GM23338 (cell line): ENCODE results near the gene MLXIPL.

Experiments used
- EZH2 ChIP-seq: fragments of 200-600 bp; sonication (generic); IDR thresholded peaks from one replicate; pipeline ENCODE4 v1.8.0; 2017; ENCODE audit warnings: antibody characterized with exemption, mild to moderate bottlenecking, low read depth; ENCODE audit not compliant: unreplicated experiment
- EZH2phosphoT487 ChIP-seq: fragments of 200-600 bp; sonication (generic); IDR thresholded peaks from one replicate; pipeline ENCODE4 v1.8.1; 2018; ENCODE audit warnings: antibody characterized with exemption; ENCODE audit not compliant: unreplicated experiment
- JUNB ChIP-seq: IDR thresholded peaks from one replicate; pipeline ENCODE4 v1.6.1; 2016; ENCODE audit warnings: antibody characterized with exemption; ENCODE audit not compliant: unreplicated experiment
- NANOG ChIP-seq: IDR thresholded peaks from 2 replicates; pipeline ENCODE4 v1.6.1; 2016; ENCODE audit warnings: antibody characterized with exemption, borderline replicate concordance
- POLR2AphosphoS5 ChIP-seq: IDR thresholded peaks from 2 replicates; pipeline ENCODE4 v1.6.1; 2016; ENCODE audit warnings: antibody characterized with exemption, low read depth
- TF ChIP-seq, protein P1 (sequence below), 2 experiments: fragments of 200-600 bp in 1 of 2; sonication (generic) in 1 of 2; conservative IDR thresholded peaks; 2 replicates each; pipeline versions ENCODE4 v1.5.1 to v1.6.1; 2016 to 2017; ENCODE audit warnings: antibody characterized with exemption in 2 of 2, low read depth in 2 of 2, mild to moderate bottlenecking in 2 of 2, moderate library complexity in 1 of 2
- TF ChIP-seq, protein P2 (sequence below): fragments of 250-450 bp; sonication (Bioruptor Pico); IDR thresholded peaks from 2 replicates; pipeline ENCODE4 v1.5.0; 2020; ENCODE audit warnings: mild to moderate bottlenecking, moderate library complexity

DNA sequence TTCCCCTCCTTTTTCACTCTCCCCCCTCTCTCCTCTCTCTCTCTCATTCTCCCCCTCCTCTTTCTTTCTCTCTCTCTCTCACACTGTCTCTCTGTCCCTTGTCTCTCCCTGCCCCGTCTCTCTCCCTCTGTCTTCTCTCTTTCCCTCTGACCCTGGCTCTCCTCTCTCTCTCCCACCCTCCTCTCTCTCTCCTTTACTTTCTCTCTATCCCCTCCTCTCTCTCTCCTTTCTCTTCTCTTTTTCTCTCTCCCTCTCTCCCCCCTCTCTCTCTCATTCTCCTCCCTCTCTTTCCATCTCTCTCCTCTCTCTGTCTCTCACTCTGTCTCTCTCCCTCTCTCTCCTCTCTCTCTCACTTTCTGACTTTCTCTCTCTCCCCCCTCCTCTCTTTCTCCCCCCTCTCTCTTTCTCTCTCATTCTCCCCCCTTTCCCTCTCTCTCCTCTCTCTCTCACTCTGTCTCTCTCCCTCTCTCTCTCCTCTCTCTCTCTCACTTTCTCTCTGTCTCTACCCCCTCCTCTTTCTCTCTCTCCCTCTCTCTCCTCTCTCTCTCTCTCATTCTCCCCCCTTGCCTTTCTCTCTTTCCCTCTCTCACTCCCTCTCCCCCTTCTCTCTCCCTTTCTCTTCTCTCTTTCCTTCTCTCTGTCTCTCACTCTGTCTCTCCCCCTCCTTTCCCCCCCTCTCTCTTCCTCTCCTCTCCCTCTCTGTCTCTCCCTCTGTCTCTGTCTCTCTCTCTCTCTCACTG lies 24.4 kb upstream of the MLXIPL start:
- TF ChIP-seq, protein P1, sequence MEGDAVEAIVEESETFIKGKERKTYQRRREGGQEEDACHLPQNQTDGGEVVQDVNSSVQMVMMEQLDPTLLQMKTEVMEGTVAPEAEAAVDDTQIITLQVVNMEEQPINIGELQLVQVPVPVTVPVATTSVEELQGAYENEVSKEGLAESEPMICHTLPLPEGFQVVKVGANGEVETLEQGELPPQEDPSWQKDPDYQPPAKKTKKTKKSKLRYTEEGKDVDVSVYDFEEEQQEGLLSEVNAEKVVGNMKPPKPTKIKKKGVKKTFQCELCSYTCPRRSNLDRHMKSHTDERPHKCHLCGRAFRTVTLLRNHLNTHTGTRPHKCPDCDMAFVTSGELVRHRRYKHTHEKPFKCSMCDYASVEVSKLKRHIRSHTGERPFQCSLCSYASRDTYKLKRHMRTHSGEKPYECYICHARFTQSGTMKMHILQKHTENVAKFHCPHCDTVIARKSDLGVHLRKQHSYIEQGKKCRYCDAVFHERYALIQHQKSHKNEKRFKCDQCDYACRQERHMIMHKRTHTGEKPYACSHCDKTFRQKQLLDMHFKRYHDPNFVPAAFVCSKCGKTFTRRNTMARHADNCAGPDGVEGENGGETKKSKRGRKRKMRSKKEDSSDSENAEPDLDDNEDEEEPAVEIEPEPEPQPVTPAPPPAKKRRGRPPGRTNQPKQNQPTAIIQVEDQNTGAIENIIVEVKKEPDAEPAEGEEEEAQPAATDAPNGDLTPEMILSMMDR (conservative IDR thresholded peaks at IDR 0.05; ENCODE audit: low read depth in 2 of 2), result no peak
- TF ChIP-seq EZH2 (no peak), NANOG (no peak), POLR2AphosphoS5 (no peak), EZH2phosphoT487 (no peak), JUNB (no peak)
- TF ChIP-seq, protein P2, sequence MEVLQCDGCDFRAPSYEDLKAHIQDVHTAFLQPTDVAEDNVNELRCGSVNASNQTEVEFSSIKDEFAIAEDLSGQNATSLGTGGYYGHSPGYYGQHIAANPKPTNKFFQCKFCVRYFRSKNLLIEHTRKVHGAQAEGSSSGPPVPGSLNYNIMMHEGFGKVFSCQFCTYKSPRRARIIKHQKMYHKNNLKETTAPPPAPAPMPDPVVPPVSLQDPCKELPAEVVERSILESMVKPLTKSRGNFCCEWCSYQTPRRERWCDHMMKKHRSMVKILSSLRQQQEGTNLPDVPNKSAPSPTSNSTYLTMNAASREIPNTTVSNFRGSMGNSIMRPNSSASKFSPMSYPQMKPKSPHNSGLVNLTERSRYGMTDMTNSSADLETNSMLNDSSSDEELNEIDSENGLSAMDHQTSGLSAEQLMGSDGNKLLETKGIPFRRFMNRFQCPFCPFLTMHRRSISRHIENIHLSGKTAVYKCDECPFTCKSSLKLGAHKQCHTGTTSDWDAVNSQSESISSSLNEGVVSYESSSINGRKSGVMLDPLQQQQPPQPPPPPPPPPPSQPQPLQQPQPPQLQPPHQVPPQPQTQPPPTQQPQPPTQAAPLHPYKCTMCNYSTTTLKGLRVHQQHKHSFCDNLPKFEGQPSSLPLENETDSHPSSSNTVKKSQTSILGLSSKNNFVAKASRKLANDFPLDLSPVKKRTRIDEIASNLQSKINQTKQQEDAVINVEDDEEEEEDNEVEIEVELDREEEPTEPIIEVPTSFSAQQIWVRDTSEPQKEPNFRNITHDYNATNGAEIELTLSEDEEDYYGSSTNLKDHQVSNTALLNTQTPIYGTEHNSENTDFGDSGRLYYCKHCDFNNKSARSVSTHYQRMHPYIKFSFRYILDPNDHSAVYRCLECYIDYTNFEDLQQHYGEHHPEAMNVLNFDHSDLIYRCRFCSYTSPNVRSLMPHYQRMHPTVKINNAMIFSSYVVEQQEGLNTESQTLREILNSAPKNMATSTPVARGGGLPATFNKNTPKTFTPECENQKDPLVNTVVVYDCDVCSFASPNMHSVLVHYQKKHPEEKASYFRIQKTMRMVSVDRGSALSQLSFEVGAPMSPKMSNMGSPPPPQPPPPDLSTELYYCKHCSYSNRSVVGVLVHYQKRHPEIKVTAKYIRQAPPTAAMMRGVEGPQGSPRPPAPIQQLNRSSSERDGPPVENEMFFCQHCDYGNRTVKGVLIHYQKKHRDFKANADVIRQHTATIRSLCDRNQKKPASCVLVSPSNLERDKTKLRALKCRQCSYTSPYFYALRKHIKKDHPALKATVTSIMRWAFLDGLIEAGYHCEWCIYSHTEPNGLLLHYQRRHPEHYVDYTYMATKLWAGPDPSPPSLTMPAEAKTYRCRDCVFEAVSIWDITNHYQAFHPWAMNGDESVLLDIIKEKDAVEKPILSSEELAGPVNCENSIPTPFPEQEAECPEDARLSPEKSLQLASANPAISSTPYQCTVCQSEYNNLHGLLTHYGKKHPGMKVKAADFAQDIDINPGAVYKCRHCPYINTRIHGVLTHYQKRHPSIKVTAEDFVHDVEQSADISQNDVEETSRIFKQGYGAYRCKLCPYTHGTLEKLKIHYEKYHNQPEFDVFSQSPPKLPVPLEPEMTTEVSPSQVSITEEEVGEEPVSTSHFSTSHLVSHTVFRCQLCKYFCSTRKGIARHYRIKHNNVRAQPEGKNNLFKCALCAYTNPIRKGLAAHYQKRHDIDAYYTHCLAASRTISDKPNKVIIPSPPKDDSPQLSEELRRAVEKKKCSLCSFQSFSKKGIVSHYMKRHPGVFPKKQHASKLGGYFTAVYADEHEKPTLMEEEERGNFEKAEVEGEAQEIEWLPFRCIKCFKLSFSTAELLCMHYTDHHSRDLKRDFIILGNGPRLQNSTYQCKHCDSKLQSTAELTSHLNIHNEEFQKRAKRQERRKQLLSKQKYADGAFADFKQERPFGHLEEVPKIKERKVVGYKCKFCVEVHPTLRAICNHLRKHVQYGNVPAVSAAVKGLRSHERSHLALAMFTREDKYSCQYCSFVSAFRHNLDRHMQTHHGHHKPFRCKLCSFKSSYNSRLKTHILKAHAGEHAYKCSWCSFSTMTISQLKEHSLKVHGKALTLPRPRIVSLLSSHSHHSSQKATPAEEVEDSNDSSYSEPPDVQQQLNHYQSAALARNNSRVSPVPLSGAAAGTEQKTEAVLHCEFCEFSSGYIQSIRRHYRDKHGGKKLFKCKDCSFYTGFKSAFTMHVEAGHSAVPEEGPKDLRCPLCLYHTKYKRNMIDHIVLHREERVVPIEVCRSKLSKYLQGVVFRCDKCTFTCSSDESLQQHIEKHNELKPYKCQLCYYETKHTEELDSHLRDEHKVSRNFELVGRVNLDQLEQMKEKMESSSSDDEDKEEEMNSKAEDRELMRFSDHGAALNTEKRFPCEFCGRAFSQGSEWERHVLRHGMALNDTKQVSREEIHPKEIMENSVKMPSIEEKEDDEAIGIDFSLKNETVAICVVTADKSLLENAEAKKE, result no peak
